Coronary artery (tissue), 2 donors: ENCODE measurements around the gene HOXC12.

ENCODE experiments used
- DNase-seq: peaks from one replicate; pipeline ENCODE4 v3.0.0-alpha.2; 2017; ENCODE audit warnings: low spot score
- H3K27ac ChIP-seq, 2 donors: fragments of 200-600 bp; sonication (generic); one replicate each; pipeline ENCODE4 v1.5.1; 2016 to 2019
- H3K4me3 ChIP-seq: fragments of 200-600 bp; sonication (generic); 2 replicates; pipeline ENCODE4 v1.5.1; 2016; ENCODE audit warnings: mild to moderate bottlenecking, moderate library complexity
- CTCF ChIP-seq: fragments of 200-600 bp; sonication (generic); IDR thresholded peaks from one replicate; pipeline ENCODE4 v1.5.1; 2019; ENCODE audit warnings: antibody characterized with exemption

Gene HOXC12

DNA sequence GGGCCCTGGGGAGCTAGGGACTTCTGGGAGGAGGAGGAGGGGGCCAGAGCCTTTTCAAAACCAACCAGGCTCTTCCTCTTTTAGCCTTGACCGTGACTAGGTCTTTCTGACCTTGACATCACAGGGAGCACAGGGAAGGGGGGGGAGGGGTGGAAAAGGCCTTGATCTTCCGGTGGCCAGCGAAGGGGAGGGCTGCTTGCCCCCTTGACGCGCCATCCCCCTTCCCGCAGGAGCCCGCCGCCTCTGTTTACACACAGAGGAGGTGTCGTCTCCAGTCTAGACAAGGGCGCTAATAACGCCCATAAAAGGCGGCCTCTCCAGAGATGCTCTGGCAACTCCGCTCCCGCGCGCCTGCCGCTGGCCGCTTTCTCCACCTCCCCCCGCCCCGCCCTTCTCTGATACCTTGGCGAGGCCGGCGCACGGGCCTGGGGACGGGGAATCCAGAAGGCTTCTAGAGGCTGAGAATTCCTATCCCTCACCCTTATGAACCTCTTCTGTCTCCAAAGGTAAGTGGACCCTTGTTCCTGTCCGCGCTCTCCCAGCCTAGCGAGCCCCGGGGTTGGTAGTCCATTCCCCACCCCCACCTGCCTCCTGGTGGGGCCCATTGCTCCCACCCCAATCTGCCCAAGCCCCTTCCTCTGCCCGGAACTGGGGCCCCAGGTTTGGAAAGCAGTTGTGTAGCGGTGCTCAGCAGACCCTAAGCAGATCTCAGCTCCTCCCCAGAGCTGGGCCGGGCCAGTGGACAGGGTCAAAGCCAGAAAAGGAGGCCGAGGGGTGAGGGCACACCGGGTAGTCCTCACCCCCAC, 4.9 kb upstream of the HOXC12 start:
- no peak for TF ChIP-seq CTCF
- DNase-seq: no peak
- Histone ChIP-seq H3K4me3 (no peak overlapping the region), H3K27ac (no peak overlapping the region)

GRCh38 chr12:53950437-53950773, 4.3 kb upstream of the HOXC12 start:
- no peak for TF ChIP-seq CTCF
- no peak overlapping the region for H3K4me3 ChIP-seq
- H3K27ac ChIP-seq: no peak overlapping the region
- no peak for DNase-seq

DNA sequence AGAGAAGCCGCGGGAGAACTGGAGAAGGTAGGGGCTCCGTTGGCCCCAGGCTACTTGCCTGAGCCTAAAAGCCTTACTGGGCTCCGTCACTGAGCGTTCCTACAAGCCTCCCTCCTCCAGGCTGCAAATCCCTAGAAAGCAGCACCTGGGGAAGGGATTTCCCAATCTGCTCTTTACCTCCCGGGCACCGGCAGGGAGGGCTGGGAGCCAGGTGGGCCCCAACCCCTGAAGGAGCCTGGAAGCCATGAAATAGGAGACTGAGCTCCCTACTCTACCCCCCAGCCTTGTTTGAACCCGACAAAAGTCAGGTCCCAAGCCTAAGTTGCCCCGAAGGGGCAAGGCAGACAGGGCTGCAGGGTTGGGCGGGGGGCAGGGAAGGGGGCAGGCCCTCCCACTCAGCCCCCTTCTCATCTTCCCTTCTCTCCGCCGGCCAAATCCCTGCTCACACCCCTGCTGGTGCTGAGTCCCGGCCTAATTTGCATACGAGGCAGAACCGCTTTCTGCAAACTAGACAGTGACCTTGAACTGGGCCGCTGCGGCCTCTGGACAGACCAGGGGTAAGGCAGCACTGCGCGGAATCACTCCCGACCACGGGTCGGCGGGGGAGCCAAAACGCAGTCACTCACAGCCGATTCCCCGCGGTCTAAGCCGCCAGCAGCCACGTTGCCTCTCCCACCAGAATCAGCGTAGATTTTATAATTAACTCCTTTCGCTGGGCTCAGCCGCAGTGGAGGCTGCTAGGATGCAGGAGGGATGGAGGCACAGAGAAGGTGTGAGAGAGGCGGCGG, 3.7 kb upstream of the HOXC12 start:
- no peak for TF ChIP-seq CTCF
- no peak for DNase-seq
- Histone ChIP-seq H3K4me3 (no peak overlapping the region), H3K27ac (no peak overlapping the region)

DNA sequence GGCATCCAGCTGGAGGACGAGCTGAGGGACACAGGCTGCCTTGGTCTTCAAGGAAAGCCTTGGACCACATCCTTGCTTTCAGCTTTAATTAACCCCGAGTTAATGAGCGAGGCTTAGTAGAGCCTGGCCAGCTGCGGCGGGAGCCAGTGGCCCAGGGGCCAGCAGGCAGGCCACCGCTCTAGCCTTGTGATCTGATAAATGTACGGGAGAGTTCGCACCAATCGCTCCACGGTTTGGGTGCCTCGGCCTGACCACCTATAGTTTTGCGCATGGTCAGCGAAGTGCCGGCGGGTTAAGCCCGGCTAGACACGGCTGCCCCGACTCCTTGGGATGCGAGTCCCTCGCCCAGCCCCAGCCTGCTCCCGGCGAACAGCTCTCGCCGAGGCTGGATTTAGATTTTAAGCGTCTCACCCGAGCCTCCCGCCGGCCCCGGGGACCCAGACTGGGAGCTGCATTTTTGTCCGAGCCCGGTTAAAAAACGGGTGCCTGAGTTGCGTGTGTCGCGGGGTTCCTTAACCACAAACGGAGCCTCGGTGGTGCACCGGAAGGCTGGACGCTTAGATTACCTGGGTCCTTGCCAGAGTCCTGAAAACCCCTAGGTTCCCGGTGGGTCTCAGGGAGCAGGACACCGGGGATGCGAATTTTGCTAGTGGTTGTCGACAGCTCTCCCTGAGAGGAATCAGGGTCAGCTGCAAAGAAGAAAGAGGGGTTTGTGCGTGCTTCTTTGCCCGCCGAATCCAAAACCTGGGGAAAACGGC, 2.9 kb upstream of the HOXC12 start:
- no peak for DNase-seq
- no peak overlapping the region for H3K4me3 ChIP-seq
- no peak for TF ChIP-seq CTCF

DNA sequence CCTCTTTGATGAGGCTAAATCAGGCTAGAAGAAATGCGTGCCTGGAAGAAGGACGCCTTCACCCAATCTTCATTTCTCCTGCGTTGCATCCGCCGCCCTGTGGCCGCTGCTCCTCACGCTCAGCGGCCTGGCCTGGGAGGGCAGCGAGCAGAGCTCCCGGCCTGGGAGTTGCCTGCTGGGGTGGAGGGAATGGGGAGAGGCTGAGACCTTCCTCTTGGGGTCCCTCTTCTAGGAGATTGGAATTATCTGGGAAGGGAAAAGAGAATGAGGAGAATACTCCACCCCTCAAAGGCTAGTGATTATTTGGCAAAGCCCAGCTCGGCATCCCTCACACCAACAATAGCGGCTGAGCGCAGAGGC, 2.4 kb upstream of the HOXC12 start:
- TF ChIP-seq CTCF: no peak
- DNase-seq: no peak
- Histone ChIP-seq H3K4me3 (no peak overlapping the region), H3K27ac (no peak overlapping the region)

More for the DNA sequence above, 2.9 kb upstream of the HOXC12 start:
- no peak overlapping the region for H3K27ac ChIP-seq

DNA sequence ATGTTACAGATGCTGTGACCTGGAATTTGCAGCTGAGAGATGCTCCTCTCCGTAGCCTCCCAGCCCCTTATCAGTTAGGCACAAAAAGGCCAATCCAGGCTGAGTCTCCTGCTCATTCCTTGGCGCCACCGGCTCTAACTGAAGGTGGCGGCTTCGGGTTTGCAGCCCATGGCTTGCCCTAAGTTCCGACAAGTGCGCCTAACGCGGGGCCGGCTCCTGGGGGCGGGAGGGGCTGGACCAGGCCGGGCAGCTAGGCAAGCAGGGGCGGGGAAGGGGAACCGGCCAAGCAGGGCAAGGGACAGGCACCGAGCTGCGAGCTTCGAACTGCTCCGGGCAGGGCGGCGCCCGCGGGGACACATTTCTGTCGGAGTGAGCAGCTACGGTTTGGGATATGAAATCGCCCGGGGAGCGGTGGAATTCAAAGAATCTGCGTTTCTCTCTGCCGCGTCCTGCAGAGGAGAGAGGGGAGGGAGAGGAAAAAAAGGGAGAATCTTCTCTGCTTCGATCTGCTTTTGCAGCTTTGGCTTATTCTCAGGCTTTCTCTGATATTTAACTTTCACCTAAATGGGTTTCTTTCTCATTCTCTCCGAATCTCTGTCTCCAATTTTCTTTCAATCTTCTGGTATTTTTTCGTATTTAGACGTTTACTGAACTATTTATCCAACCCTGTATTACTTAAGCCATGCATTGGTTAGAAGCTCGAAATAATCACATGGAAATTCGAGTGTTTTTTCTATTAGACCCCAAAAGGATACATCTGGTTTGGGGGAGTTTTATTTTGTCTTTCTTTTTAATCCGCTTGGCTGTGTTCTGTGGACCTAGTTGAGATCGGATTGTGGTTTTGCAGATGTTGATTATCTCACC, 1.6 kb upstream of the HOXC12 start:
- Histone ChIP-seq H3K27ac (no peak overlapping the region), H3K4me3 (no peak overlapping the region)
- no peak for TF ChIP-seq CTCF
- DNase-seq: no peak
